ENCODE results near the gene COL1A1. TPM values are rescaled to one million over a fixed set of nuclear protein-coding genes. Genes with fewer than 3 reads are reported as not detected.

Gene COL1A1
- total RNA-seq, 1 experiment from 2014 or later, result 104 TPM

- no peak for DNase-seq
- H3K4me1 ChIP-seq (ENCODE audit: insufficient read depth, low read length), result no peaks in the 10 kb centered on the region; the same call in 1 of the 2 replicates
- H3K4ac ChIP-seq (ENCODE audit: low read depth, low read length), result no peak overlapping the region
- Mint-ChIP-seq H3K27me3 (ENCODE audit: low read depth) (peaks cover 5% of the 10 kb centered on the region; the same call in 1 of the 2 replicates), H3K4me1 (peaks cover 30 to 46% of the 10 kb centered on the region in 2 experiments), H3K9me3 (no peaks in the 10 kb centered on the region), H3K27ac (peak overlapping the region in 1 of 3 experiments; percentile 38; a peak in 1 of 7 replicates), H3K4me3 (no peak overlapping the region), H3K36me3 (ENCODE audit: insufficient read depth in 1 of 3, low read depth in 3 of 3) (peaks cover 24 to 66% (median 54%) of the 10 kb centered on the region in 3 experiments; a peak in 6 of 7 replicates)
- no peak overlapping the region for H3K14ac ChIP-seq (ENCODE audit: insufficient read depth, low read length)
- no peak overlapping the region for H3K9ac ChIP-seq (ENCODE audit: extremely low read depth, insufficient read length, low read length)
- H3K23ac ChIP-seq (ENCODE audit: insufficient read length, low read depth, low read length), result no peak overlapping the region
- no peak overlapping the region for H2AFZ ChIP-seq (ENCODE audit: low read length)
- H3K9me3 ChIP-seq (ENCODE audit: control insufficient read depth, low read depth, low read length), result no peaks in the 10 kb centered on the region
- no peak for TF ChIP-seq CTCF (conservative IDR thresholded peaks at IDR 0.05)
- H4K5ac ChIP-seq (ENCODE audit: insufficient read length, low read depth, low read length), result no peak overlapping the region
- H3T11ph ChIP-seq (ENCODE audit: low read length), result no peak overlapping the region
- no peak overlapping the region for H2BK20ac ChIP-seq (ENCODE audit: low read depth, low read length, poor library complexity, severe bottlenecking)
- no CpG with 5 or more reads among the region's 20 CpGs for WGBS (ENCODE audit: extremely low coverage, insufficient read length, low lambda C conversion rate)
- peaks cover 2% of the 10 kb centered on the region for H4K20me1 ChIP-seq (ENCODE audit: control insufficient read depth, insufficient read depth, insufficient read length)
- H3K27ac ChIP-seq (ENCODE audit: insufficient read length, low read depth, low read length), result no peak overlapping the region
- no peak overlapping the region for H3K18ac ChIP-seq (ENCODE audit: insufficient read length, low read depth, low read length)
- H2BK12ac ChIP-seq (ENCODE audit: insufficient read length, low read depth, low read length), result no peak overlapping the region
- no peaks in the 10 kb centered on the region for H3K79me2 ChIP-seq (ENCODE audit: insufficient read depth, low read length)
- no peak overlapping the region for H4K91ac ChIP-seq (ENCODE audit: insufficient read length, low read depth, low read length)
- no peak overlapping the region for H2BK15ac ChIP-seq (ENCODE audit: low read depth, low read length)
- H2BK5ac ChIP-seq (ENCODE audit: insufficient read length, low read length), result no peak overlapping the region
- H3K79me1 ChIP-seq (ENCODE audit: insufficient read depth, low read depth, low read length, poor library complexity, severe bottlenecking), result no peaks in the 10 kb centered on the region
- H2AK5ac ChIP-seq (ENCODE audit: insufficient read length, low read length), result no peak overlapping the region
- peaks cover 5% of the 10 kb centered on the region for H3K23me2 ChIP-seq (ENCODE audit: insufficient read length, low read depth, low read length, poor library complexity, severe bottlenecking)
- H4K8ac ChIP-seq (replicated peaks; ENCODE audit: insufficient read length, low read depth, low read length), result no peak overlapping the region
- no peaks in the 10 kb centered on the region for H3K27me3 ChIP-seq (ENCODE audit: insufficient read depth, low read length)
- no peak overlapping the region for H3K56ac ChIP-seq (ENCODE audit: insufficient read length, low read depth, low read length)
- no peak overlapping the region for H2BK120ac ChIP-seq (ENCODE audit: low read depth, low read length, poor library complexity, severe bottlenecking)
- no peak overlapping the region for H3K4me2 ChIP-seq (ENCODE audit: insufficient read depth, insufficient read length, low read length)
Measured at GRCh38 chr17:50143461-50144176, 57.8 kb downstream of the COL1A1 start.

Measured in H9 (cell line).